Epithelial cell of proximal tubule (primary cell): ENCODE results near the gene DDX4. TPM values are rescaled to one million over a fixed set of nuclear protein-coding genes. Genes with fewer than 3 reads are reported as not detected.

Source experiments
- DNase-seq: peaks from one replicate; pipeline ENCODE4 v3.0.0-alpha.2; 2011; ENCODE audit warnings: low read depth
- H3K4me3 ChIP-seq: 2 replicates; pipeline ENCODE4 v1.5.1; 2011; ENCODE audit warnings: low read depth, mild to moderate bottlenecking, low read length
- total RNA-seq: library from RNA; depleted of rRNA; stranded (reverse); fragments of >200 nt; gene quantifications from 2 replicates; pipeline ENCODE4 v1.2.3, GENCODE V29; 2015
- TF ChIP-seq, protein P1 (sequence below): conservative IDR thresholded peaks from 2 replicates; pipeline ENCODE4 v1.5.1; 2012; ENCODE audit warnings: low read depth, mild to moderate bottlenecking, low read length

Gene DDX4
- total RNA-seq, 1 donor from 2014 or later, result not detected

DNA sequence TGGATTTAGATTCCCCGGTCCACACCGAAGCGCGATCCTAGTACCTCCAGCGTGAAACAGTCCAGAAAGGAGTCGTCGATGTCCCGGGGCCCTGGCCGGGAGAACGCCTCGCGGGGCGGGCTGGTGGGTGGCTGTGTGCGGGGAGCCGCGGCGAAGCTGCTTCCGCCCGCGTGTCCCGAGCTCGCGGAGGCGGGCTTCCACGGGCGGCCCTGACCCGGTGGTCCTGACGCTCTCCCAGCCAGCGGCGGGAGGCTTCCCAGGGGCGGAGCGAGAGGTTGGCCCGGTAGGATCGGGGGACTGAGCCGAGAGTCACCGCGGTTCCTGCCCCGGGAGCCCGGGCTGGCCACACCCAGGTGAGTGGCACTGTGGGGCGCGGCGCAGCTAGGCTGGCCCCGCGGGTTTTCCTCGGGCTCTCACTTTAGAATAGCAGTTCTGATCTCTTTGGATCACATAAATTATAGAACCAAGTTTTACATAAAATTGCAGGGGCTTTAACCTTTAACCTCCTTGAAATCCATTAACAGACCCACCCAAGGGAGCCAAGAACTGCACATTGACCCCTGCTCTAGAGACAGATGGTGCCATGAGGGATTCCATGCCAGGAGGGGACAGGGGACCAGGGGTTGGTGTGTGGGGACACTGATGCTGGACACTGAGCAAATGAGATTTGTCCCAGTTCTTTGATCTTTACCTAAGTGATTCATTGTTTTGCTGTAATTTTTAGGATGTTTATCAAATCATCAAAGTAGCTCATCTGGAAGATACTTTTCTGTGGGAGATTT is 84.1 kb downstream of the DDX4 start:
- peak overlapping the region; percentile 56 for H3K4me3 ChIP-seq
- DNase-seq, result no peak

DNA sequence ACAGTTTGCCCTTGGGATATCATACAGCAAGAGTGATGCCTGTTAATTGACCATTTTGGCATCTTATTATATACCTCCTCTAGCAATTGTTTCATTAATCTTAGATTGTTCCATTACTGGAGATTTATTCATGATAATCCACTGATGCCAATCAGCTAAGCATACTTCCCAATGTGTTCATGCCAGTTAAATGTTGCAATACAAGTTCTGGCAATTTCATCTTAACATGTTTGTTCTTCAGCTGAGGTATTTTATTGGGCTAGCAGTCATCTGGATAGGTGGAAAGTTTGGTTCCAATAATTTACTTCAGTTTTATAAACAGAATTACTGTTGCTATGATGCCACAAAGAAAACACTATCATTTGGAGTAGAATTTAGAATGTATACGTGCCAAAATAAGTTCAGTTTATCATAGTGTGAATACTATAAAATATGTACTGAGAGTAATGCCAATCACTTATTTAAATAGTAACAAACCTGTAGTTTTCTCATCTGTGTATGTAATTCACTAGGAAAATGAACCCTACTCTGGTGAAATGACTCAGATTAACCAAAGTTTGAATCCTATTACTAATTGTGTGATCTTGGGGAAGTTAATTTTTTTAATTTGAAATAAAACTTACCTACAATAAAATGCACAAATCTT is 85.4 kb downstream of the DDX4 start:
- no peak for DNase-seq
- TF ChIP-seq, protein P1, sequence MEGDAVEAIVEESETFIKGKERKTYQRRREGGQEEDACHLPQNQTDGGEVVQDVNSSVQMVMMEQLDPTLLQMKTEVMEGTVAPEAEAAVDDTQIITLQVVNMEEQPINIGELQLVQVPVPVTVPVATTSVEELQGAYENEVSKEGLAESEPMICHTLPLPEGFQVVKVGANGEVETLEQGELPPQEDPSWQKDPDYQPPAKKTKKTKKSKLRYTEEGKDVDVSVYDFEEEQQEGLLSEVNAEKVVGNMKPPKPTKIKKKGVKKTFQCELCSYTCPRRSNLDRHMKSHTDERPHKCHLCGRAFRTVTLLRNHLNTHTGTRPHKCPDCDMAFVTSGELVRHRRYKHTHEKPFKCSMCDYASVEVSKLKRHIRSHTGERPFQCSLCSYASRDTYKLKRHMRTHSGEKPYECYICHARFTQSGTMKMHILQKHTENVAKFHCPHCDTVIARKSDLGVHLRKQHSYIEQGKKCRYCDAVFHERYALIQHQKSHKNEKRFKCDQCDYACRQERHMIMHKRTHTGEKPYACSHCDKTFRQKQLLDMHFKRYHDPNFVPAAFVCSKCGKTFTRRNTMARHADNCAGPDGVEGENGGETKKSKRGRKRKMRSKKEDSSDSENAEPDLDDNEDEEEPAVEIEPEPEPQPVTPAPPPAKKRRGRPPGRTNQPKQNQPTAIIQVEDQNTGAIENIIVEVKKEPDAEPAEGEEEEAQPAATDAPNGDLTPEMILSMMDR, result no peak
- no peak overlapping the region for H3K4me3 ChIP-seq

More for the DNA sequence above, 84.1 kb downstream of the DDX4 start:
- TF ChIP-seq, protein P1, result no peak

- no peak for DNase-seq
Observed at GRCh38 chr5:55829956-55830355, 92.1 kb downstream of the DDX4 start.

DNA sequence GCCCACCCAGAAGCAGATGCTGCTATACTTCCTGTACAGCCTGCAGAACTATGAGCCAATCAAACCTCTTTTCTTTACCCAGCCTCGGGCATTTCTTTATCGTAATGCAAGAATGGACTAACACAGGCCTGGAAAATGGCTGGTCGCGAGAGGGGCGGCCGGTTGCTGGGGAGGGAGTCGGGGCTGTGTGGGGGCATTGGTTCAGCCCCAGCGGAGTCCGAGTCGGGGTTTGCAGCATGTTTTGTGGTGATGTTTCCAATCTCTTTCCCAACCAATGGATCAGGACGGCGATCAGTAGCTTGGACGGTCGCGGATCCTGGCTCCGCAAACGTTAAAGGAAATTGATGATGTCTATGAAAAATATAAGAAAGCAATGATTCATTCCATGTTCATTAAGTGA is 94.6 kb downstream of the DDX4 start:
- no peak overlapping the region for H3K4me3 ChIP-seq
- TF ChIP-seq, protein P1, result no peak
- no peak for DNase-seq

More at GRCh38 chr5:55829956-55830355, 92.1 kb downstream of the DDX4 start:
- no peak overlapping the region for H3K4me3 ChIP-seq
- TF ChIP-seq, protein P1, result no peak

DNA sequence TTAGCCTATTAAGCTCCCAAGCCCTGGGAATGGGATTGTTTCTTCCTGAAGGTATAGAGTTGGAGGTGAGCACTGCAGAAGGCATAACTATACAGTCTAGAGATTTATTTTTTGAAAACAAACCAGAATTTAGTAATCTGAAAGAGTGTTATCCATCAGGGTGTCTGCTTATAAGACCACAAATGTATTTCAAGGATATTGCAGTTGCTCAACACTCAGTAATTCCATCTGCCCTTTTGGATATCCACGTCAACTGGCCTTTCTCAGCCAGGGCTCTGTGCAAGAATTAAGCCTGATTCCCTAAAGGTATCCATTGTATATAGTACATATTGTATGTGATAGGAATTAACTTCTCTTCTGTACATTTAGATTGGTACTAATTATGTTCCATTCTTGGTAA is 98.3 kb downstream of the DDX4 start:
- DNase-seq, result no peak
- no peak overlapping the region for H3K4me3 ChIP-seq
- TF ChIP-seq, protein P1, result no peak

GRCh38 chr5:55841976-55842375 is 104.1 kb downstream of the DDX4 start:
- DNase-seq, result no peak
- TF ChIP-seq, protein P1, result no peak
- H3K4me3 ChIP-seq, result no peak overlapping the region

- no peak for DNase-seq
- TF ChIP-seq, protein P1, result no peak
- H3K4me3 ChIP-seq, result no peak overlapping the region
Observed at GRCh38 chr5:55847837-55848236, 110.0 kb downstream of the DDX4 start.
